HS-5 (cell line): ENCODE data around the gene CBFB.
"Not testable (repeated sequence)": the region's sequence is repeated elsewhere in the genome, so short reads cannot be mapped to it uniquely, and the experiment has no call there.

Experiments
- DNase-seq: peaks from one replicate; pipeline ENCODE4 v3.0.0-alpha.2; 2012; ENCODE audit warnings: low read depth

The CBFB gene

GRCh38 chr16:67098599-67098998 lies 69.7 kb downstream of the CBFB start:
- no peak for DNase-seq

- no peak for DNase-seq
Measured at GRCh38 chr16:67100569-67101310, 71.8 kb downstream of the CBFB start.

- peak; percentile 81 for DNase-seq
Measured at GRCh38 chr16:67101311-67102082, 72.5 kb downstream of the CBFB start.

- no peak for DNase-seq
Measured at GRCh38 chr16:67104061-67104460, 75.1 kb downstream of the CBFB start.

- no peak for DNase-seq
Measured at GRCh38 chr16:67104845-67105244, 75.9 kb downstream of the CBFB start.

- DNase-seq: no peak
Measured at GRCh38 chr16:67105246-67105645, 76.3 kb downstream of the CBFB start.

GRCh38 chr16:67105881-67106280 lies 76.9 kb downstream of the CBFB start:
- no peak for DNase-seq

GRCh38 chr16:67108489-67108888 lies 79.5 kb downstream of the CBFB start:
- DNase-seq: no peak

GRCh38 chr16:67108931-67109406 lies 80.0 kb downstream of the CBFB start:
- no peak for DNase-seq

- DNase-seq: peak; percentile 55
Measured at GRCh38 chr16:67109407-67110135, 80.6 kb downstream of the CBFB start, which contains the start of gene PHAF1. Gene PHAF1 (plus strand): TSS chr16:67109941. CDS start chr16:67110176, 235 bp downstream.

GRCh38 chr16:67111951-67112444 lies 83.0 kb downstream of the CBFB start:
- no peak for DNase-seq

- no peak for DNase-seq
Measured at GRCh38 chr16:67112591-67113399, 83.8 kb downstream of the CBFB start.

GRCh38 chr16:67114793-67115192 lies 85.8 kb downstream of the CBFB start:
- DNase-seq: no peak

- DNase-seq: peak; percentile 88
Measured at GRCh38 chr16:67115639-67116038, 86.7 kb downstream of the CBFB start.

- no peak for DNase-seq
Measured at GRCh38 chr16:67116388-67117311, 87.7 kb downstream of the CBFB start.

- DNase-seq: no peak
Measured at GRCh38 chr16:67117716-67118115, 88.8 kb downstream of the CBFB start.

GRCh38 chr16:67120025-67120424 lies 91.1 kb downstream of the CBFB start:
- no peak for DNase-seq

- DNase-seq: not testable (repeated sequence)
Measured at GRCh38 chr16:67122799-67123198, 93.8 kb downstream of the CBFB start.

- no peak for DNase-seq
Measured at GRCh38 chr16:67128417-67128816, 99.5 kb downstream of the CBFB start.

- no peak for DNase-seq
Measured at GRCh38 chr16:67128887-67129286, 99.9 kb downstream of the CBFB start.
